Skeletal muscle satellite cell (primary cell): ENCODE data around the gene SPC24.
A peak's percentile ranks its signal among the peaks of the same experiment; 100 is the strongest.

Source experiments
- H3K27me3 ChIP-seq: 2 replicates; pipeline ENCODE4 v1.7.0; 2013; ENCODE audit warnings: low read length; ENCODE audit not compliant: control insufficient read depth, insufficient read depth
- H3K36me3 ChIP-seq: 2 replicates; pipeline ENCODE4 v1.7.0; 2013; ENCODE audit warnings: mild to moderate bottlenecking, control low read depth, low read length; ENCODE audit not compliant: insufficient read depth
- H3K4me1 ChIP-seq: 2 replicates; pipeline ENCODE4 v1.7.0; 2013; ENCODE audit warnings: low read length; ENCODE audit not compliant: control insufficient read depth, insufficient read depth
- H3K4me2 ChIP-seq: 2 replicates; pipeline ENCODE4 v1.7.0; 2013; ENCODE audit warnings: mild to moderate bottlenecking, low read length
- H3K4me3 ChIP-seq: 2 replicates; pipeline ENCODE4 v1.7.0; 2013; ENCODE audit warnings: low read length
- H3K9ac ChIP-seq: 2 replicates; pipeline ENCODE4 v1.7.0; 2013; ENCODE audit warnings: mild to moderate bottlenecking, low read depth, low read length, moderate library complexity
- H3K9me3 ChIP-seq: replicated peaks from 2 replicates; pipeline ENCODE4 v1.7.0; 2013; ENCODE audit warnings: mild to moderate bottlenecking, control low read depth, low read length

The SPC24 gene

GRCh38 chr19:11198175-11198534, 42.6 kb upstream of the SPC24 start:
- Histone ChIP-seq H3K27me3 (no peaks in the 10 kb centered on the region), H3K4me1 (peaks cover 46% of the 10 kb centered on the region), H3K4me3 (no peak overlapping the region), H3K36me3 (peaks cover 28% of the 10 kb centered on the region), H3K9ac (peak overlapping the region; percentile 44), H3K9me3 (no peaks in the 10 kb centered on the region), H3K4me2 (peak overlapping the region; percentile 95)

GRCh38 chr19:11197291-11198174, 42.0 kb upstream of the SPC24 start, which contains the start of gene KANK2:
KANK2 (minus strand) TSS chr19:11197545; CDS start chr19:11194511, 3,034 bp downstream.
- Histone ChIP-seq H3K9me3 (no peaks in the 10 kb centered on the region), H3K4me1 (peaks cover 46% of the 10 kb centered on the region), H3K27me3 (no peaks in the 10 kb centered on the region), H3K4me3 (peak within 1 kb of the TSS; percentile 83), H3K9ac (peak within 1 kb of the TSS; percentile 95), H3K36me3 (peaks cover 34% of the 10 kb centered on the region), H3K4me2 (peak within 1 kb of the TSS; percentile 95)

GRCh38 chr19:11196406-11197287, 41.1 kb upstream of the SPC24 start:
- H3K4me3 ChIP-seq, result peak overlapping the region; percentile 83
- peak overlapping the region; percentile 95 for H3K4me2 ChIP-seq
- peak overlapping the region; percentile 95 for H3K9ac ChIP-seq
- H3K4me1 ChIP-seq, result peaks cover 51% of the 10 kb centered on the region
- H3K36me3 ChIP-seq, result peaks cover 37% of the 10 kb centered on the region
- H3K27me3 ChIP-seq, result no peaks in the 10 kb centered on the region
- no peaks in the 10 kb centered on the region for H3K9me3 ChIP-seq

GRCh38 chr19:11195681-11196080, 40.1 kb upstream of the SPC24 start:
- Histone ChIP-seq H3K4me3 (peak overlapping the region; percentile 83), H3K4me2 (peak overlapping the region; percentile 95), H3K9me3 (no peaks in the 10 kb centered on the region), H3K36me3 (peaks cover 39% of the 10 kb centered on the region), H3K4me1 (peaks cover 53% of the 10 kb centered on the region), H3K9ac (peak overlapping the region; percentile 79), H3K27me3 (no peaks in the 10 kb centered on the region)

- H3K9me3 ChIP-seq, result no peaks in the 10 kb centered on the region
- peaks cover 61% of the 10 kb centered on the region for H3K4me1 ChIP-seq
- peak overlapping the region; percentile 95 for H3K4me2 ChIP-seq
- H3K36me3 ChIP-seq, result peaks cover 46% of the 10 kb centered on the region
- peak overlapping the region; percentile 83 for H3K4me3 ChIP-seq
- H3K9ac ChIP-seq, result peak overlapping the region; percentile 79
- no peaks in the 10 kb centered on the region for H3K27me3 ChIP-seq
These were observed 39.3 kb upstream of the SPC24 start for GRCh38 chr19:11194656-11195558.

- H3K27me3 ChIP-seq, result no peaks in the 10 kb centered on the region
- peaks cover 68% of the 10 kb centered on the region for H3K4me1 ChIP-seq
- peak overlapping the region; percentile 83 for H3K4me3 ChIP-seq
- peak overlapping the region; percentile 79 for H3K9ac ChIP-seq
- H3K36me3 ChIP-seq, result peaks cover 45% of the 10 kb centered on the region
- peak overlapping the region; percentile 95 for H3K4me2 ChIP-seq
- H3K9me3 ChIP-seq, result no peaks in the 10 kb centered on the region
These were observed 38.6 kb upstream of the SPC24 start for GRCh38 chr19:11194173-11194572.

GRCh38 chr19:11192957-11193939, 37.7 kb upstream of the SPC24 start:
- H3K36me3 ChIP-seq, result peaks cover 50% of the 10 kb centered on the region
- no peak overlapping the region for H3K9ac ChIP-seq
- H3K4me2 ChIP-seq, result peak overlapping the region; percentile 95
- no peaks in the 10 kb centered on the region for H3K27me3 ChIP-seq
- no peaks in the 10 kb centered on the region for H3K9me3 ChIP-seq
- H3K4me1 ChIP-seq, result peaks cover 68% of the 10 kb centered on the region
- H3K4me3 ChIP-seq, result peak overlapping the region; percentile 47

- Histone ChIP-seq H3K4me2 (peak overlapping the region; percentile 95), H3K27me3 (no peaks in the 10 kb centered on the region), H3K4me1 (peaks cover 63% of the 10 kb centered on the region), H3K9ac (no peak overlapping the region), H3K9me3 (no peaks in the 10 kb centered on the region), H3K36me3 (peaks cover 62% of the 10 kb centered on the region), H3K4me3 (peak overlapping the region; percentile 19)
These were observed 36.4 kb upstream of the SPC24 start for GRCh38 chr19:11191934-11192333.

GRCh38 chr19:11191273-11191755, 35.7 kb upstream of the SPC24 start:
- Histone ChIP-seq H3K4me2 (peak overlapping the region; percentile 95), H3K9me3 (no peaks in the 10 kb centered on the region), H3K4me1 (peaks cover 63% of the 10 kb centered on the region), H3K9ac (no peak overlapping the region), H3K36me3 (peaks cover 66% of the 10 kb centered on the region), H3K4me3 (peak overlapping the region; percentile 19), H3K27me3 (no peaks in the 10 kb centered on the region)

GRCh38 chr19:11190501-11190900, 34.9 kb upstream of the SPC24 start:
- Histone ChIP-seq H3K4me3 (no peak overlapping the region), H3K4me1 (peaks cover 61% of the 10 kb centered on the region), H3K36me3 (peaks cover 69% of the 10 kb centered on the region), H3K9ac (no peak overlapping the region), H3K9me3 (no peaks in the 10 kb centered on the region), H3K4me2 (peak overlapping the region; percentile 27), H3K27me3 (no peaks in the 10 kb centered on the region)
